OCI-LY3 (cell line): ENCODE results near the gene RXRA.

Source experiments
- CTCF ChIP-seq: fragments of 200-600, 300-600 bp; sonication (generic); IDR thresholded peaks from 2 replicates; pipeline ENCODE4 v1.5.1; 2014; ENCODE audit warnings: antibody characterized with exemption, low read length, low read depth
- EZH2phosphoT487 ChIP-seq: fragments of 200-600 bp; shearing (Covaris generic); IDR thresholded peaks from 2 replicates; pipeline ENCODE4 v1.6.1; 2018; ENCODE audit warnings: antibody characterized with exemption, mixed run types, low read depth

- TF ChIP-seq CTCF (no peak), EZH2phosphoT487 (no peak)
Observed at GRCh38 chr9:134368571-134368970, 42.3 kb downstream of the RXRA start.
